ENCODE data around the gene CACNA1C. TPM values are rescaled to one million over a fixed set of nuclear protein-coding genes. Genes with fewer than 3 reads are reported as not detected.

The CACNA1C gene
- total RNA-seq, 1 experiment from 2014 or later, result not detected

GRCh38 chr12:2644683-2645405 lies 592.1 kb downstream of the CACNA1C start:
- H3K27ac ChIP-seq, result no peak overlapping the region
- no peaks in the 10 kb centered on the region for H3K36me3 ChIP-seq (ENCODE audit: low read depth)
- H3K79me2 ChIP-seq (ENCODE audit: low read depth), result no peaks in the 10 kb centered on the region
- no peak overlapping the region for H2AFZ ChIP-seq
- no peaks in the 10 kb centered on the region for H3F3A ChIP-seq (ENCODE audit: insufficient read depth, low read depth)
- H3K4me1 ChIP-seq (replicated peaks; ENCODE audit: insufficient read depth), result no peaks in the 10 kb centered on the region
- no peak overlapping the region for H3K4me2 ChIP-seq
- no peaks in the 10 kb centered on the region for H3K9me3 ChIP-seq (ENCODE audit: insufficient read depth, low read depth)
- no TSS peak for BruUV-seq (replicated peaks)
- no peak overlapping the region for H3K4me3 ChIP-seq
- peaks cover 99% of the 10 kb centered on the region for H3K27me3 ChIP-seq (ENCODE audit: insufficient read depth, low read depth)
- no peaks in the 10 kb centered on the region for H4K20me1 ChIP-seq (ENCODE audit: insufficient read depth)
- no peak for TF ChIP-seq EZH2 (IDR thresholded peaks at IDR 0.05; ENCODE audit: low read depth)
- TF ChIP-seq CTCF (conservative IDR thresholded peaks at IDR 0.05), result no peak
- ChIA-PET POLR2A (ENCODE audit: unreplicated experiment) (no interaction called here), CTCF (no interaction called here)
- no peak for DNase-seq
- H3K9me2 ChIP-seq (ENCODE audit: insufficient read depth), result no peaks in the 10 kb centered on the region
- intact Hi-C loops (cut with micrococcal nuclease; ENCODE audit: unreplicated experiment), result no loop called here

- intact Hi-C loops (cut with micrococcal nuclease; ENCODE audit: unreplicated experiment), result no loop called here
- DNase-seq, result no peak
- Histone ChIP-seq H2AFZ (no peak overlapping the region), H3K4me3 (no peak overlapping the region), H3K9me3 (ENCODE audit: insufficient read depth, low read depth) (no peaks in the 10 kb centered on the region), H4K20me1 (ENCODE audit: insufficient read depth) (no peaks in the 10 kb centered on the region), H3K27ac (no peak overlapping the region), H3K79me2 (ENCODE audit: low read depth) (no peaks in the 10 kb centered on the region), H3K4me2 (no peak overlapping the region), H3K4me1 (replicated peaks; ENCODE audit: insufficient read depth) (no peaks in the 10 kb centered on the region), H3F3A (ENCODE audit: insufficient read depth, low read depth) (no peaks in the 10 kb centered on the region), H3K36me3 (ENCODE audit: low read depth) (no peaks in the 10 kb centered on the region), H3K9me2 (ENCODE audit: insufficient read depth) (no peaks in the 10 kb centered on the region), H3K27me3 (ENCODE audit: insufficient read depth, low read depth) (peaks cover 99% of the 10 kb centered on the region)
- ChIA-PET CTCF (no interaction called here), POLR2A (ENCODE audit: unreplicated experiment) (no interaction called here)
- TF ChIP-seq EZH2 (IDR thresholded peaks at IDR 0.05; ENCODE audit: low read depth) (no peak), CTCF (conservative IDR thresholded peaks at IDR 0.05) (no peak)
- no TSS peak for BruUV-seq (replicated peaks)
Observed at GRCh38 chr12:2645460-2645859, 592.7 kb downstream of the CACNA1C start.

- TF ChIP-seq EZH2 (IDR thresholded peaks at IDR 0.05; ENCODE audit: low read depth), result no peak
- TF ChIP-seq CTCF (conservative IDR thresholded peaks at IDR 0.05), result no peak
- BruUV-seq (replicated peaks), result no TSS peak
- DNase-seq, result no peak
- no peak overlapping the region for H3K4me3 ChIP-seq
- H3K4me1 ChIP-seq (replicated peaks; ENCODE audit: insufficient read depth), result no peaks in the 10 kb centered on the region
- ChIA-PET CTCF (no interaction called here), POLR2A (ENCODE audit: unreplicated experiment) (no interaction called here)
- intact Hi-C loops (cut with micrococcal nuclease; ENCODE audit: unreplicated experiment), result no loop called here
- no peaks in the 10 kb centered on the region for H3K9me3 ChIP-seq (ENCODE audit: insufficient read depth, low read depth)
- peaks cover 99% of the 10 kb centered on the region for H3K27me3 ChIP-seq (ENCODE audit: insufficient read depth, low read depth)
- no peaks in the 10 kb centered on the region for H3F3A ChIP-seq (ENCODE audit: insufficient read depth, low read depth)
- H3K4me2 ChIP-seq, result no peak overlapping the region
- no peaks in the 10 kb centered on the region for H3K36me3 ChIP-seq (ENCODE audit: low read depth)
- H3K79me2 ChIP-seq (ENCODE audit: low read depth), result no peaks in the 10 kb centered on the region
- no peak overlapping the region for H2AFZ ChIP-seq
- H3K9me2 ChIP-seq (ENCODE audit: insufficient read depth), result no peaks in the 10 kb centered on the region
- H4K20me1 ChIP-seq (ENCODE audit: insufficient read depth), result no peaks in the 10 kb centered on the region
- H3K27ac ChIP-seq, result no peak overlapping the region
Observed at GRCh38 chr12:2646341-2646740, 593.6 kb downstream of the CACNA1C start.

Measured in PC-9 (cell line).